ENCODE data around the gene ACLY.

DNA sequence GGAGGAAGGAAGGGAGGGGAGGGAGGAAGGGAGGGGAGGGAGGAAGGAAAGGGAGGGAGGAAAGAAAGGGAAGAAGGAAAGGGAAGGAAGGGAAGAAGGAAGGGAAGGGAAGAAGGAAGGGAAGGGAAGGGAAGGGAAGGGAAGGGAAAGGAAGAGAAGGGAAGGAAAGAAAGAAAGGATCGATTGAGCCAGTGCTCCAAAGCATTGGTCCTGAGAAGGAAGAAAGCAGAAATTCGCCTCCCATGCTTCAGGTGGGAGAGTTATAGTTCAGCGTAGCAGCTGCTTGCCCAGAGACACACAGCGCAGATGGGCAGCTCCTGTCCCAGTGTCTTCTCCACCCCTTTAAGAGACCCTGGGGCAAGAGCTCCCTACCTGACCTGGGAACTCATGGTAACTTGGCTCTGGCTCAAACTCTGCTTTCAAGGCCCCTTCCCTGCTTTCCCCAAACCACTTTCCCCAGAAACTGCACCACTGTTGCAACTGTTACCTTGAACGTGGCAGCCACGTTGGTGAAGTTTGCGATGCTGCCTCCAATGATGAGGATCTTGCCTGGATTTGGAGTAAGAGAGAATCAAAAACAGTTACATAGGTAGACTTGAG lies 14.4 kb downstream of the ACLY start:
- TF ChIP-seq E2F5 (CRISPR knock-in tag; IDR thresholded peaks at IDR 0.05) = no peak
- TF ChIP-seq FOXK1 (CRISPR knock-in tag; IDR thresholded peaks at IDR 0.05) = no peak
- no peak for TF ChIP-seq NFYB (CRISPR knock-in tag; conservative IDR thresholded peaks at IDR 0.05; ENCODE audit: low read depth)
